ENCODE results near the gene NACC2.

The NACC2 gene, protein sequence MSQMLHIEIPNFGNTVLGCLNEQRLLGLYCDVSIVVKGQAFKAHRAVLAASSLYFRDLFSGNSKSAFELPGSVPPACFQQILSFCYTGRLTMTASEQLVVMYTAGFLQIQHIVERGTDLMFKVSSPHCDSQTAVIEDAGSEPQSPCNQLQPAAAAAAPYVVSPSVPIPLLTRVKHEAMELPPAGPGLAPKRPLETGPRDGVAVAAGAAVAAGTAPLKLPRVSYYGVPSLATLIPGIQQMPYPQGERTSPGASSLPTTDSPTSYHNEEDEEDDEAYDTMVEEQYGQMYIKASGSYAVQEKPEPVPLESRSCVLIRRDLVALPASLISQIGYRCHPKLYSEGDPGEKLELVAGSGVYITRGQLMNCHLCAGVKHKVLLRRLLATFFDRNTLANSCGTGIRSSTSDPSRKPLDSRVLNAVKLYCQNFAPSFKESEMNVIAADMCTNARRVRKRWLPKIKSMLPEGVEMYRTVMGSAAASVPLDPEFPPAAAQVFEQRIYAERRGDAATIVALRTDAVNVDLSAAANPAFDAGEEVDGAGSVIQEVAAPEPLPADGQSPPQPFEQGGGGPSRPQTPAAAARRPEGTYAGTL

DNA sequence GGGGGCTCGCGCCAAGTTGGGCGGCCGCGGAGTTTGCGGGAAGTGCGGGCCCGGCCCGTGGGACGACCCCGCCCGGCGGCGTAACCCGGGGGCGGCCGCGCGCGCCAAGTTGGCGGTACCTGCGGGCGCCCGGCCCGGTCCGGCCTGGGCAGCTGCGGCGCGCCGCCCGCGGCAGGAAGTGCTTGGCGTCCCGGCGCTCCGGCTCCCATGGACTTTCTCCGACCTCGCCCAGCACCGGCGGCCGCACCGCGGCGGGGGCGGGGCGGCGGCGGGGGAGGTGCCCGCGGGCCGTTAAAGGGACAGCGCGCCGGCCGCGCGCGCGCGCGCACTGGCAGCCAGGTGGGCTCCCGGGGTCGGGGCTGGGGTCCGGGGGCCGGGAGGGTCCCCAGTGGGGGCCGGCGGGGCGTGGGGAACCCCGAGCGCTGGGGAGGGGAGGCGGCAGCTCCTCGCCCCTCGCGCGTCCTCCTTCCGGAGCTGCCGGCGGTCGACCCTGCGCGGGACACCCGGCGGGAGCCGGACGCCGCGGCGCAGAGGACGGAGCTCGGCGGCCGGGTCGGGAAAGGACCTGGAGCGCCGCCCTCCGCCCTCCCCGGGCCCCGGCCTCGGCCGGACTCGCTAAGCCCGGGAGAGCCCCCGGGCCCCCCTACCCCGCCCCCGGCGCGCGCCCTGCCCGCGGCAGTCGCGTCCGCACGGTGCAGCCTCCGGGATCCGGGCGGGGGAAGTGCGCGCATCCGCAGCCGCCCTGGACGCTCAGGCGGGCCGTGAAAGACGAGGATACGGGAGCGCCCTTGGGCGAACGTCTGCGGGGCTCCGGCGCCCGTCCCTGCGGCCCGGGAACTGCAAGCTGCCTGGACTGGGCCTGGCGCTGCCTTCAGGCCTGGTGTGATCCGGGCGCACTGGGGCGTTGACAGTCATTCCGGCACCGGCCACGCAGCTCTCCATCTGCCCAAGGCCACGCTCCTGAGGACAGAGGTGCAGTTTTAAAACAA lies at the start of gene NACC2:
Gene NACC2 (minus strand): TSS at position 220 of the 989 bp plus-strand sequence. CDS start 44,768 bp downstream, outside the sequence.
- peak within 1 kb of the TSS; percentile 45 for H3K4me3 ChIP-seq (ENCODE audit: low read depth, low read length)

- no peak overlapping the region for H3K4me3 ChIP-seq (ENCODE audit: low read depth, low read length)
Observed at GRCh38 chr9:136144450-136144849, 49.4 kb upstream of the NACC2 start.

DNA sequence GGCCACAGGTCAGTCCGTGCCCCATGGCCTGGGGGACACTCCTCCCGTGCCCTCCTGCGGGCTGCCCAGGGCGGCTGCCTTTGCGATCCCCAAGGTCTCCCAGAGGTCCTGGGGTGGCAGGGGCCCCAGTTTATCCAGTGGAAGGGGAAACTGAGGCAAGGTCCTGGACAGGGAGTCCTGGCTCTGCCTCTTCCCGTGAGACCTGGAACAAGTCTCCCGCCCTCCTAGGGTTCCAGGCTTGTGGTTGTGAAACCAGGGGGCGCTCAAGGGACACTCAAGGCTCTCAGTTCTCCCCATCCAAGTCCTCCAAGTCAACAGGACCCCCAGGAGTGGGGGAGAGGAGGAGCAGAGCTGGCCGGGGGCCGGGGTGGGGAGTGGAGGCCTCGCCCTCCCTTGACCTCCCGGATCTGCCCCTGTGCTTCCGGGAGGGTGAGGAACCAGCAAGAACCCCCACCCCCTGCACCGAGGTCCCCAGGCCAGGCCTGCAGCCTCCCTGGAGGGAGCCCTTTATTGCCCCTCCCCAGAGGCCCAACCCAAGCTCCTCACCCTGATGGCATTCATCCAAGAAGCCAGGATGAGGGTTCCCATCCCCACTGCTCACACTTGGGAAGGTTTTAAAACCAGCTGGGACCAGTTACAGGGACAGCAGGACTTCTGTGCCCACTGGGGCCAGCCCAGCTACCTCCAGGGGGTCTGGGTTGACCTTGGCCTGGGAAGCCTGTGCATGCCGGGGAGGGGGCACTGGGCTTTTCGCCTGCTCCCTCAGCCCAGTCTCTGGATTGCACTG lies 48.3 kb upstream of the NACC2 start:
- no peak overlapping the region for H3K4me3 ChIP-seq (ENCODE audit: low read depth, low read length)

- no peak overlapping the region for H3K4me3 ChIP-seq (ENCODE audit: low read depth, low read length)
Observed at GRCh38 chr9:136142859-136143214, 47.7 kb upstream of the NACC2 start.

DNA sequence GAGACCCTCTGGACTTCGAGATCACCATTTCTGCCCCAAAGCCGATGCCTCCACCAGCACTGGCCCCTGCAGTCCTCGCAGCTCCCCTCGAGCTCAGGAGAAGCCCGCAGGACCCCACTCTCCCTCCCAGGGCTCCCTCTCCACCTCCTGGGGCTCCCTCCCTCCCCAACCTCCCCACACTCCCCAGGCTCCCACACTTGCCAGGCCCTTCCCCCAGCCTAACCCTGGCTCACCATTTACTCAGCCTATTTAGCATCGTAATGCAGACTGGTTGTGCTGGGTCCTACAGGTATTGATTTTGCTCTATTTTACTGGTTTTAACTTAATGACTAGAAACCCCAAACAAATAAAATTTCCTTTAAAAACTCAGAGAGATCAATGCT lies 47.3 kb upstream of the NACC2 start:
- H3K4me3 ChIP-seq (ENCODE audit: low read depth, low read length): no peak overlapping the region

DNA sequence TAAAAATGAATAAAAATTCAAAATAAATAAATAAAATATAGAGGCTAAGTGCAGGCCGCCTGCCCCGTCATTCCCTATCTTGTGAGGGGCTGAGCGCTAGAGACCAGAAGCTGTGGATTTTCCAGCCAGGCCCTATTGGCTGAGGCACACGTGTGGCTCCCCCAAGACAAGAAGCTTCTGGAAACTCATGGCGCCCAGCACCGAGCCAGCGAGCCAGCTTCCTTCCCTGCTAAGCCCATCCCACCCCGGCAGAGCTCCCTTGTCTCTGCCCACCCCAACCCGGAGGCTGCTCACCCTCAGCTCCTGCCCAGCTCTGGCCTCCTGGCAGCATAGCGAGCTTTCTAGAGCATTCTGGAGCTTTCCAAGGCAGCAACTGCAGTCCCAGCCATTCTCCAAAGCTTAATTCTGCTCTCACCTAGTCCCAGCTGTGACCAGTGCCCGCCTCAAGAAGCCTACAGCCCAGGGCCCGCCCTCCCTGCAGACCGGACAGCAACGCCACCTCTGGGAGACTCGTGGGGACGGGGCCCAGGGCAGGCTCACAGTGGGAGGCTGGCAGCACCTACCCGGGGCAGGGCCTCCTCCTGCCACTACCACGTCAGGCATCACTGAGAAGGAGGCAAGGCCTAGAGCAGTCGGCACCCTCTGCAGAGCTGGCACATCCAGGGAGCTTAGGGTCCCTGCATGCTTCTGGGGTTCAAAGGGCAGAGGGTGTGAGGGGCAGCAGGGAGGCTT lies 46.8 kb upstream of the NACC2 start:
- no peak overlapping the region for H3K4me3 ChIP-seq (ENCODE audit: low read depth, low read length)

DNA sequence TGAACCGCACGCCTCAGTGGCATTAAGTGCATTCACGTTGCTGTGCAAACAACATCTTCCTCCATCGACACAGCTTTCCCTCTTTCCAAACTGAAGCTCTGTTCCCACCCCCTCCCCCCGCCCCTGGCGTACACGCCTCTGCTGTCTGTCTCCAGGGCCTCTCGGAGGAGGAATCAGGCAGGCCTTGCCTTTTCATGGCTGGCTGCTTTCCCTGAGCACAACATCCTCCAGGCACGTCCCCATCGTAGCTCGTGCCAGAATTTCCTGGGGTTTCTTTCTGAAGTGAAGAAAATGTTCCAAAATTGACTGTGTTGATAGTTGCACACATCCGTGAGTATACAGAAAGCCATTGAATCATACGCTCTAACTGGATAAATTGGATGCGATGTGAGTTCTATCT lies 45.9 kb upstream of the NACC2 start:
- H3K4me3 ChIP-seq (ENCODE audit: low read depth, low read length): no peak overlapping the region

GRCh38 chr9:136140046-136140445 lies 45.0 kb upstream of the NACC2 start:
- no peak overlapping the region for H3K4me3 ChIP-seq (ENCODE audit: low read depth, low read length)

- H3K4me3 ChIP-seq (ENCODE audit: low read depth, low read length): no peak overlapping the region
Observed at GRCh38 chr9:136138566-136138965, 43.5 kb upstream of the NACC2 start.

- no peak overlapping the region for H3K4me3 ChIP-seq (ENCODE audit: low read depth, low read length)
Observed at GRCh38 chr9:136137321-136138265, 42.5 kb upstream of the NACC2 start.

DNA sequence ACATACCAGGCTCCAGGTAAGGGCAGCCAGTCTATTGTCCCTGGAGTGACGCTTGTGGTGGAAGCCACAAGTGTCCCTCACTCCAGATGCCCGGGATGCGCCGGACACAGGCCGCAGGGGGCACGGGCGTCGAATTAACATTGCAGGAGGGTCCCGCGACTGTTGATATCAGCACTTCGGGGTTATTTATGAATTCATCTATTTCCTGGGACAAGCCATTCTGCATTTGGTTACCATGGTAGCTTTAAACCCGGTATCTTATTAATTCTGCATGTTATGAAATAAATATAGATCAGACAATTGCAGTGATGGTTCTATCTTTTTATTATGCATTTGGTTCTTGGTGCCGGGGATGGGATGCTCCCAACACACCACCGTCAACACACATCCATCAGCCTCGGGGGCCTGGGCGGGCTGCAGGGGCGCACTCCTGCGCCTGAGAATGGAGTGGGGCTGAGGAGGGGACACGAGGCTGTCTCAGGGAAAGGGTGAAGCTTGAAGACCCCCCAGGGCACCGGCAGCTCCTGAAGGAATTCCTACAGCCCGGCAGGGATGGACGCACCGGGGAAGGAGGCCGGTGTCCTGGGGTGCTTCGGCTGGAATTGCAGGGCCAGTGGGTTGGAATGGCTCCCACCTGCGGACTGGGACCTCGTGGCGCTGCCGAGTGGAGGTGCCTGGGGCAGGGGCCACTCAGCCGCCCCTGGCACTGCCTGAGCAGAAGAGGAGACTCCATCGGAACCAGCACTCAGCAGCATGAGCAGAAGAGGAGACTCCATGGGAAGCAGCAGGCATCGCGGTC lies 41.2 kb upstream of the NACC2 start:
- no peak overlapping the region for H3K4me3 ChIP-seq (ENCODE audit: low read depth, low read length)

GRCh38 chr9:136135326-136136126 lies 40.4 kb upstream of the NACC2 start:
- H3K4me3 ChIP-seq (ENCODE audit: low read depth, low read length): no peak overlapping the region

- no peak overlapping the region for H3K4me3 ChIP-seq (ENCODE audit: low read depth, low read length)
Observed at GRCh38 chr9:136133959-136134484, 38.9 kb upstream of the NACC2 start.

- H3K4me3 ChIP-seq (ENCODE audit: low read depth, low read length): no peak overlapping the region
Observed at GRCh38 chr9:136133191-136133958, 38.3 kb upstream of the NACC2 start.

- peak overlapping the region; percentile 17 for H3K4me3 ChIP-seq (ENCODE audit: low read depth, low read length)
Observed at GRCh38 chr9:136132512-136133050, 37.5 kb upstream of the NACC2 start.

Measured in iPS-11a (cell line).